Head of caudate nucleus (tissue), 42 donors: ENCODE data around the gene GLG1.
"Not testable (repeated sequence)": the region's sequence is repeated elsewhere in the genome, so short reads cannot be mapped to it uniquely, and the experiment has no call there.

Experiments used
- DNase-seq, 42 donors: peaks; one replicate each; pipeline versions ENCODE4 v3.0.0 to v3.0.0-alpha.2; 2020 to 2021; ENCODE audit warnings: mixed read lengths in 7 of 42
- intact Hi-C: fragments of 100-400 bp; cut with DNase I; formaldehyde crosslinking; loops from one replicate; pipeline ENCODE4 v1.15.0; 2022

The GLG1 gene

DNA sequence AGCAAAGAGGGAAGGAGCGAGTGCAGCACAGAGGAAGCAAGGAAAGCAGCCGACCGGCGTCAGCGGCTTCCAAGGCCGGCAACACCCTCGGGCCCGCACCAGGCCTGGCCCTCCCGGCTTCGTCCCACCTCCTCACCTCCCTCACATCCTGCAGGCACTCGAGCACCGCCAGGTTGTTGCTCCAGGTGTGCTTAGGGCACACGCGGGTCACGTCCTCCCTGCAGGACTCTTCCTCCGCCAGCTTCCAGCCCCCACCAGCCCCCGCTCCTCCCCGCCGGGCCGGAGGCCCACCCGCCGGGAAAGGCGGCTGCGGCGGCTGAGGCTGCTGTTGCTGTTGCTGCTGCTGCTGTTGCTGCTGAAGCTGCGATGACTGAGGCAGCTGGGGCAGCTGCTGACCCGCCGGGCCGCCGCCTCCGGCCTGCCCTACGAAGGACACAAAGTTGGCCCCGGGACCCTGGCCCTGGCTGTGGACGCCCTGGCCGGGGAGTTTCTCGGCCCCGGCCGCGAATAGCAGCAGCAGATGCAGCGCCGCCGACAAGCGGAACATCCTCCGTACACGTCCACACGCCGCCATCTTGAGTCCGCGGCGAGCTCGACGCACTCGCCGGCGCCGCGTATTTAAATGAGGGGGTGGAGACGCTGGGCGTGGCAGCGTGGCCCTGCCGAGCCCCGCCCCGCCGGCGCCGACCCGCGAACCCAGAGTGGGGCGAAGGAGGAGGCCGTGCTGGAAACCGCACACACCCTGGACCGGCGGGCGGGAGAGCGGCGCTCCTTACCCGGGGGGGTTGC, at the start of gene GLG1:
TSS of gene GLG1 (minus strand) at position 594 of the 789 bp plus-strand sequence. CDS start at position 574, 20 bp downstream.
- DNase-seq: peak; percentile 79 to 97 (median 93)
- intact Hi-C loops: no loop called here

GRCh38 chr16:74654536-74655050, 47.7 kb upstream of the GLG1 start:
- intact Hi-C loops: no loop called here
- no peak for DNase-seq

- DNase-seq, intact Hi-C loops: not testable (repeated sequence)
Measured at GRCh38 chr16:74652883-74653282, 46.0 kb upstream of the GLG1 start.

DNA sequence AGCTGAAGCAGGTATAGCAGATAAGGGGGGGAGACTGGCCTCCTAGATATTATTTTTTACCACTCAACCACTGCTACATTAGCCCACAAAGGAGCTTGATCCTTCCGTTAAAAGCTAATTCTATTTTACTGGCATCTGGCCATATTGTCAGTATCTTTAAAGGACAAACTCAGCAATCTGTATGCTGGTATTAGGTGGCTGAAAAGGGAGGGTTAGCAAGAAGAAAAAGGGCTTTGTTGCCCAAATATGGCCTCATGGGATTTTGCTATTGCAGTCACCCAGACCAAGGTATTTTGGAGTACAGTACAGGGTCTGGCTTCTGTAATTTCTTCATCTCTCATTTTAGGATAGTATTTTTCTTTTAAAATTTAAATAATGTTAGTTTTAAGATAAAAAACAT, 45.3 kb upstream of the GLG1 start:
- intact Hi-C loops: no loop called here
- DNase-seq: no peak

DNA sequence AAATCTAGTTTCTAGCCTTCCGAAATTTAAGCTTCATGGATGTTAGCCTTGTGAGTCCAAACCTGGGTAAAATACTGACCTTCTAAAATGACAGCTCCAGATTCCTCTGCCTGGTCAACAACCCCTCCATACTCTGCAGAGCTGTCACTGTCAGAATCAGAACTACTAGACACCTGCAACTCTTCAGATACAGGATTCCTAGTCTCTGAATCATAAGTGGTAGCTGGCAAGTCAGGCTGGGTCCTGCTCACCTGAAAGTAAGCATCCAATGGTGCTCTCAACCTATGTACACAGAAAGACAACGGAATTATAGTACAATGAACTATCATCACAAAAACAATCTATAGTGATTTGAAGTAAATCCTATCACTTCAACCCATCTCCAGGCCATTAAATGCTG, 44.9 kb upstream of the GLG1 start:
- DNase-seq: no peak
- intact Hi-C loops: no loop called here

DNA sequence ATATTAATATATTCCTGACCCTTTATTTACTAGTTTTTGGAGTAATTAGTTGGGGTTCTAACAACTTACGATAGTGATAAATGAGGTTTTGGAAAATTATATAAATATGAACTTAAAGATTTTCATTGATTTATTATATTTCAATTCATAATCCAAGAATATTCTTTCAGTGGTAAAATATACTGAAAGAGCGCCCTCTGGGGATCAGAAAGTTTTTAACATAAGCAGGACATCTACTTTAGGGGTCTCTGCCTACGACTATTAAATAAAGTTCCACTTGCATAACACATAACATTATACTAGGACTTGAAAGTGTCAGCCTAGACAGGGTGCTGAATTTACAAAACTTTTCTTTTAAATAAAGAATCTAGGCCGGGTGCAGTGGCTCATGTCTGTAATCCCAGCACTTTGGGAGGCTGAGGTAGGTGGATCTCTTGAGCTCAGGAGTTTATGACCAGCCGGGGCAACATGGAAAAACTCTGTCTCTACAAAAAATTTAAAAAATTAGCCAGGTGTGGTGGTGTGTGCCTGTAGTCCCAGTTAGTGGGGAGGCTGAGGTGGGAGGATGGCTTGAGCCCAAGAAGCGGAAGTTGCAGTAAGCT, 44.2 kb upstream of the GLG1 start:
- DNase-seq: peak in 2 of 42 donors; percentile 5 to 10
- intact Hi-C loops: no loop called here

GRCh38 chr16:74649839-74650504, 43.1 kb upstream of the GLG1 start:
- intact Hi-C loops: no loop called here
- DNase-seq: no peak

DNA sequence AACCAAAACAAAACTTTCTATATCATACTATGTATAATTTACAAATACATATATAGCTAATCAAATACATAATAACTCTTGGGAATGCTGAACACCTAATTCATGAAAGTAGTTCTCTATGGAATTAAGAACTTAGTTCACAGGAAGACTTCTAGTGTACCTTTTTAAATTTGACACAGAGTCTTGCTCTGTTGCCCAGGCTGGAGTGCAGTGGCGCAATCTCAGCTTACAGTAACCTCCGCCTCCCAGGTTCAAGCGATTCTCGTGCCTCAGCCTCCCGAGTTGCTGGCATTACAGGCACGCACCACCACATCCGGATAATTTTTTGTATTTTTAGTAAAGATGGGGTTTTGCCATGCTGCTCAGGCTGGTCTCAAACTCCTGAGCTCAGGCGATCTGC, 35.1 kb upstream of the GLG1 start:
- DNase-seq: no peak
- intact Hi-C loops: no loop called here

DNA sequence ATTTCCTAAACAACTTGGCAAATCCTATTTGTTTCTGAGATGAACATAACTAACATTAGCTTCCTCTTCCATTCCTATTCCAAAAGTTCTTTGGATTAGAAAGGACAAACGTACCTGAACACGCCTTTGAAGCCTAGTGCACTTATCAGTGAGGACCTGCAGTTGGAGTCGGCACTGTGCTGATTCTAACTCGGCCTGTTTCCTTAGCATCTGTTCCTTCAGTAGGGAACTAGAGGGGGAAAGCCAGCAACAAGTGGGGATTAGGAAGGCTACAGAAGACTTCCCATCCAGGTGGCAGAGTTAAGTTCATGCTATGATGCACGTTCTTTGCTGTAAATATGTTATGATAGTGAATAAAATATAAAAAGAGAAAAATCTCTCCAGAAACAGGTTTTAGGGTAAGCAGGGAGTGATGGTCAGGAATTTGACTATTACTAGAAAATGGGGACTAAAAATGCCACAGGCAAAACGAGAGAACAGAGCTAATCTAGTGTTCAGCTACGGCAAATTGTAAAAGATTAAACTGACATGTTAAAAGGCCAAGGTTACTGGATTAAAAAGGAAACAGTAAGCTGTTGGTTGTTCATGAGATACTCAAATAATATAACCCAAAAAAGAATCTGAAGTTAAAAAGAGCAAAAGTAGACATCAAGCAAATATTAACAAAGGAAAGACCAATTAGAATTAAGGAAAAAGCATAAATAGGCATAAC, 31.0 kb upstream of the GLG1 start:
- intact Hi-C loops: no loop called here
- no peak for DNase-seq

DNA sequence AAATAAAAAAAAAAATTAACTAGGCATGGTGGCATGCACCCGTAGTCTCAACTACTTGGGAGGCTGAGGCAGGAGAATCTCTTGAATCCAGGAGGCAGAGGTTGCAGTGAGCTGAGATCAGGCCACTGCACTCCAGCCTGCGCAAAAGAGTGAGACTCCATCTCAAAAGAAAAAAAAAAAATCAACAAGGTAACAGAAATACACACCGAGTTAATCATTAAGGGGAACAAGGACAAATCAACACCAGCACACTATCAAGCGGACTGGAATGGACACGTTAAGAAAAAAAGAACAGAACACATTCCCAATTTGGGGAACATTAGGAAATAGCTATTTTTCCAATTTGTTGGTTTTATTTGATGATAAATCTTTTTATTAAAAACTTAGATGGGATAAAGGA, 28.4 kb upstream of the GLG1 start:
- no peak for DNase-seq

GRCh38 chr16:74633686-74634085, 26.8 kb upstream of the GLG1 start:
- intact Hi-C loops: no loop called here
- DNase-seq: no peak

More for the DNA sequence above, 28.4 kb upstream of the GLG1 start:
- intact Hi-C loops: no loop called here

- no peak for DNase-seq
- intact Hi-C loops: no loop called here
Measured at GRCh38 chr16:74627506-74628220, 20.7 kb upstream of the GLG1 start.

DNA sequence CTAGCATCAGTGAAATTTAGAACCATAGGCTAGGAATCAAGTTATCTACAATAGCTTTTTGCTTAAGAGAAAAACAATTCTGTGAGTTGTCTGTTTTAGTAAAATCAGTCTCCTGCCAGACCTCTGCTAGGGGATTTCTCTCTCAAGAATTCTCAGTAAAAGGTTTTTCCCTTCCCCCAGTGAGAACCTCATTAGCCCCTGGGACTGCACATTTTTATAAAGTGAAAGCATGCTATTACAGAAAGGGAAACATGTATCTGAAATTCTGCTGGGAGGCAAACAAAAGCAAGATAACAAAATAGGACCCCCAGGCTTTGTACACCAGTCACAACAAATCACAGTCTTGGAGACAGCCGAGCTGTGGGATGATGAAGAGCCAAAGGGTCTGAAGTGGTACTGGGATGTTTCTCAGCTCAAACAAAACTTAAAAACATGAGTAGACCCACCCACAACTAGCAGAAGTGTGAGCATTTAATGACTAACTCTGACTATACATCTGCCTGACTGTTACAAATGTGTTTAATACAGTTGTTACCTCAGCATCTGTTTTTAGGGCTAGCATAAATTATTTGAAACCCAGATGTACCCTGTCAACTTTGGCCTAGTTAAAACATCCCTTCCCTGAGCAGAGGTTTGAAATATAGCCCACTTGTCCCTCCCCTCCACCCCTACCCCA, 20.0 kb upstream of the GLG1 start:
- DNase-seq: no peak
- intact Hi-C loops: no loop called here

- intact Hi-C loops: no loop called here
- DNase-seq: no peak
Measured at GRCh38 chr16:74625500-74626350, 18.8 kb upstream of the GLG1 start.

- DNase-seq: peak in 1 of 42 donors; percentile 7
- intact Hi-C loops: no loop called here
Measured at GRCh38 chr16:74623839-74624235, 16.9 kb upstream of the GLG1 start.

DNA sequence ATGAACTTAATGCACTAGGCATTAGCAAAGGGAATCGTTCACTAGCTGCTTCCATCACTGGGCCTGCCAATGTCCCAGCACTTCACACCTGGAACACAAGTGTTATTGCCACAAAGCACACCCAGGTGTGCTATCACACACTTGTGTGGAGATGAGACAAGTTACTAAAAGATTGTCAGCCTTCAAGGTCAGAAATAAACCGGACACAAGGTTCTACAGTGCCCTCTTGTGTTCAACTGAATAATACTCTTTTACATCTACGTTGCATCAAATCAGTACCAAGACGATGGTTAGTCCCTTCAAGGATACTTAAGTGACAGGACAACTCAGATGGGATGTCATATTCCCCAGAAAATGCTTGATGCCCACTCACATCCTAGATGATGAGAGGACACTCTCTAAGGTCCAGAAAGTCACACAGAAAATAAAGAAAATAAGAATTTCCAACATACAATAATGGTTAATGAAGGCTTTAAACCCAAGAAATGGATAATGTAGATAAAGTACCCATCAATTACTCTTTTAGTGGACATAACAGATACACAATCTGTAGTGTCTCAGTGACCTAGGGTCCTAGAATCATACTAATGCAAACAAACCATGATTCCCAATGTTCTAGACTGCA, 16.4 kb upstream of the GLG1 start:
- intact Hi-C loops: no loop called here
- DNase-seq: peak in 3 of 42 donors; percentile 6 to 51 (median 12)

GRCh38 chr16:74622005-74622404, 15.1 kb upstream of the GLG1 start:
- no peak for DNase-seq
- intact Hi-C loops: no loop called here
